ENCODE results near the gene DMRT2. TPM values are rescaled to one million over a fixed set of nuclear protein-coding genes. Genes with fewer than 3 reads are reported as not detected.

DMRT2 gene
- 0.62 and 1.8 TPM in 2 replicates for total RNA-seq

DNA sequence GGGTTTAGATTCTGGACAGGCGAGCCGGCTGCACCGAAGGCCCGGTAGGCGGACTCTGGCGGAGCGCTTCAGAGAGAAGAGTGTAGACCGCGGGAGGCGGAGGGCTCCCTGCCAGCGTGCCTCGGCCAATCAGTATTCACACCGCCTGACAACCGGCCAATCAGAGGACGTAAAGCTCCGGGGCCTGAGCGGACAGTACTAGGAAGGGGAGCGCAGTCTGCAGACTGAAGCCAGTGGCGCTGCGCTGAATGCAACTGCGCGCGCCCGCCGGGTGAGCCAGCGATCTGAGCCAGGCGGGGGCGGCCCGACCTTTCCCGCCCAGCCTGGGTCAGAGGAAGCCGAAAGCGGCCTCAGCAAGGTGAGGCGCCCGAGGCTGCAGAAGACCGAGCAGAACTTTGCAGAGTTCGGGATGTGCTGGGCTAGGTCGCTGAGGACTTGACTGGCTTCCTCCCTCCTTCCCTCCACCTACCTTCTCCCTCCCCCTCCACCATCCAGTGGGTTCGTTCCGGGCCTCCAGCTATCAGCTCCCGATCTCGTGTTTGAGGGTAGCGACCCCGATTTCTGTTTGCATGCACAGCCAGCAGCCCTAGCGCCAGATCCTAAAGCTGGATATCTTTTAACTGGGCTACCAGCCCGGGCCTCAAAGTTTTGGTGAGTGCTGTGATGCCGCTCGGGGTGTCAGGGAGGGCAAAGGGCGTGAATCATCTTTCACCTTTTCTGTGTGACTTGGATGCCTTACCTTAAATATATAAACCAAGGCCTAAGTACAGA lies at the start of gene DMRT2:
DMRT2 (plus strand) TSS at position 233 of the 771 bp plus-strand sequence. CDS start 1,257 bp downstream, outside the sequence.

Other genes with a start within 250 kb of the DMRT2 start
- not detected in 2 replicates for gene DMRT1, start 208.7 kb upstream of the DMRT2 start, total RNA-seq
- gene DMRT3, start 73.7 kb upstream of the DMRT2 start, total RNA-seq: not detected in 2 replicates